DMS 273 (cell line): Measurements from ENCODE around the gene VPS45.
A peak's percentile ranks its signal among the peaks of the same experiment; 100 is the strongest.

Experiments used
- DNase-seq: peaks from one replicate; lab custom pipeline; 2025; ENCODE audit not compliant: unreplicated experiment; lab: John Stamatoyannopoulos, UW

Gene VPS45

GRCh38 chr1:150186789-150187559 is 119.4 kb downstream of the VPS45 start:
- DNase-seq: peak; percentile 83

- DNase-seq: no peak
Measured at GRCh38 chr1:150187560-150187931, 120.0 kb downstream of the VPS45 start.

GRCh38 chr1:150192012-150192411 is 124.4 kb downstream of the VPS45 start:
- no peak for DNase-seq

GRCh38 chr1:150194381-150195031 is 126.9 kb downstream of the VPS45 start:
- no peak for DNase-seq
